ENCODE data around the gene PPIF. TPM values are rescaled to one million over a fixed set of nuclear protein-coding genes. Genes with fewer than 3 reads are reported as not detected.

Gene PPIF
- total RNA-seq, 1 donor from 2014 or later, result 120 TPM

- H3K27me3 Mint-ChIP-seq (ENCODE audit: low read depth), result peaks cover 7% of the 10 kb centered on the region
- no peak overlapping the region for H3K4me3 Mint-ChIP-seq (ENCODE audit: low read depth)
- no peak for DNase-seq (ENCODE audit: low spot score)
- no peaks in the 10 kb centered on the region for H3K4me1 Mint-ChIP-seq (ENCODE audit: low read depth)
- intact Hi-C loops (cut with micrococcal nuclease), result no loop called here
- no peaks in the 10 kb centered on the region for H3K36me3 Mint-ChIP-seq (ENCODE audit: low read depth)
- H3K9me3 Mint-ChIP-seq, result no peaks in the 10 kb centered on the region
- no peak overlapping the region for H3K27ac Mint-ChIP-seq
These were observed 49.3 kb downstream of the PPIF start for GRCh38 chr10:79396520-79396919.

- Mint-ChIP-seq H3K27me3 (ENCODE audit: low read depth) (peaks cover 7% of the 10 kb centered on the region), H3K4me3 (ENCODE audit: low read depth) (no peak overlapping the region), H3K27ac (no peak overlapping the region), H3K36me3 (ENCODE audit: low read depth) (no peaks in the 10 kb centered on the region), H3K9me3 (no peaks in the 10 kb centered on the region), H3K4me1 (ENCODE audit: low read depth) (no peaks in the 10 kb centered on the region)
- intact Hi-C loops (cut with micrococcal nuclease), result no loop called here
- no peak for DNase-seq (ENCODE audit: low spot score)
These were observed 49.8 kb downstream of the PPIF start for GRCh38 chr10:79397051-79397450.

GRCh38 chr10:79397575-79398303, 50.5 kb downstream of the PPIF start:
- H3K27me3 Mint-ChIP-seq (ENCODE audit: low read depth), result peaks cover 7% of the 10 kb centered on the region
- H3K4me1 Mint-ChIP-seq (ENCODE audit: low read depth), result no peaks in the 10 kb centered on the region
- no peak for DNase-seq (ENCODE audit: low spot score)
- no peaks in the 10 kb centered on the region for H3K9me3 Mint-ChIP-seq
- H3K27ac Mint-ChIP-seq, result no peak overlapping the region
- no peak overlapping the region for H3K4me3 Mint-ChIP-seq (ENCODE audit: low read depth)
- no peaks in the 10 kb centered on the region for H3K36me3 Mint-ChIP-seq (ENCODE audit: low read depth)
- intact Hi-C loops (cut with micrococcal nuclease), result no loop called here

- Mint-ChIP-seq H3K27ac (no peak overlapping the region), H3K36me3 (ENCODE audit: low read depth) (no peaks in the 10 kb centered on the region), H3K4me1 (ENCODE audit: low read depth) (no peaks in the 10 kb centered on the region), H3K9me3 (no peaks in the 10 kb centered on the region), H3K27me3 (ENCODE audit: low read depth) (peaks cover 7% of the 10 kb centered on the region), H3K4me3 (ENCODE audit: low read depth) (no peak overlapping the region)
- intact Hi-C loops (cut with micrococcal nuclease), result no loop called here
- no peak for DNase-seq (ENCODE audit: low spot score)
These were observed 51.4 kb downstream of the PPIF start for GRCh38 chr10:79398642-79399041.

GRCh38 chr10:79399223-79399831, 52.1 kb downstream of the PPIF start:
- no peak for DNase-seq (ENCODE audit: low spot score)
- no peaks in the 10 kb centered on the region for H3K36me3 Mint-ChIP-seq (ENCODE audit: low read depth)
- peaks cover 7% of the 10 kb centered on the region for H3K27me3 Mint-ChIP-seq (ENCODE audit: low read depth)
- intact Hi-C loops (cut with micrococcal nuclease), result no loop called here
- H3K27ac Mint-ChIP-seq, result no peak overlapping the region
- H3K4me1 Mint-ChIP-seq (ENCODE audit: low read depth), result no peaks in the 10 kb centered on the region
- H3K4me3 Mint-ChIP-seq (ENCODE audit: low read depth), result no peak overlapping the region
- H3K9me3 Mint-ChIP-seq, result no peaks in the 10 kb centered on the region

GRCh38 chr10:79400146-79401004, 53.1 kb downstream of the PPIF start:
- Mint-ChIP-seq H3K27ac (no peak overlapping the region), H3K36me3 (ENCODE audit: low read depth) (no peaks in the 10 kb centered on the region), H3K9me3 (no peaks in the 10 kb centered on the region), H3K4me3 (ENCODE audit: low read depth) (no peak overlapping the region), H3K4me1 (ENCODE audit: low read depth) (no peaks in the 10 kb centered on the region), H3K27me3 (ENCODE audit: low read depth) (peaks cover 4% of the 10 kb centered on the region)
- DNase-seq (ENCODE audit: low spot score), result peak; percentile 40
- intact Hi-C loops (cut with micrococcal nuclease), result loop anchor here (1.0 kb wide), 1 partner anchor 67 kb away; no protein-coding TSS in a partner anchor

GRCh38 chr10:79401015-79401921, 54.0 kb downstream of the PPIF start:
- H3K4me3 Mint-ChIP-seq (ENCODE audit: low read depth), result no peak overlapping the region
- no peak for DNase-seq (ENCODE audit: low spot score)
- intact Hi-C loops (cut with micrococcal nuclease), result no loop called here
- no peaks in the 10 kb centered on the region for H3K36me3 Mint-ChIP-seq (ENCODE audit: low read depth)
- H3K27ac Mint-ChIP-seq, result no peak overlapping the region
- H3K9me3 Mint-ChIP-seq, result no peaks in the 10 kb centered on the region
- H3K4me1 Mint-ChIP-seq (ENCODE audit: low read depth), result no peaks in the 10 kb centered on the region
- H3K27me3 Mint-ChIP-seq (ENCODE audit: low read depth), result no peaks in the 10 kb centered on the region

- H3K27ac Mint-ChIP-seq, result no peak overlapping the region
- no peak for DNase-seq (ENCODE audit: low spot score)
These were observed 55.3 kb downstream of the PPIF start for GRCh38 chr10:79402625-79402946.

GRCh38 chr10:79402951-79403350, 55.7 kb downstream of the PPIF start:
- DNase-seq (ENCODE audit: low spot score), result no peak
- Mint-ChIP-seq H3K9me3 (no peaks in the 10 kb centered on the region), H3K36me3 (ENCODE audit: low read depth) (no peaks in the 10 kb centered on the region), H3K27ac (no peak overlapping the region), H3K27me3 (ENCODE audit: low read depth) (no peaks in the 10 kb centered on the region), H3K4me1 (ENCODE audit: low read depth) (no peaks in the 10 kb centered on the region), H3K4me3 (ENCODE audit: low read depth) (no peak overlapping the region)
- intact Hi-C loops (cut with micrococcal nuclease), result no loop called here

More at GRCh38 chr10:79402625-79402946, 55.3 kb downstream of the PPIF start:
- Mint-ChIP-seq H3K4me1 (ENCODE audit: low read depth) (no peaks in the 10 kb centered on the region), H3K4me3 (ENCODE audit: low read depth) (no peak overlapping the region), H3K36me3 (ENCODE audit: low read depth) (no peaks in the 10 kb centered on the region), H3K9me3 (no peaks in the 10 kb centered on the region), H3K27me3 (ENCODE audit: low read depth) (no peaks in the 10 kb centered on the region)
- intact Hi-C loops (cut with micrococcal nuclease), result no loop called here

- Mint-ChIP-seq H3K27me3 (ENCODE audit: low read depth) (no peaks in the 10 kb centered on the region), H3K4me3 (ENCODE audit: low read depth) (no peak overlapping the region), H3K36me3 (ENCODE audit: low read depth) (no peaks in the 10 kb centered on the region), H3K4me1 (ENCODE audit: low read depth) (no peaks in the 10 kb centered on the region), H3K27ac (no peak overlapping the region), H3K9me3 (no peaks in the 10 kb centered on the region)
- DNase-seq (ENCODE audit: low spot score), result no peak
- intact Hi-C loops (cut with micrococcal nuclease), result no loop called here
These were observed 56.4 kb downstream of the PPIF start for GRCh38 chr10:79403441-79404230.

- no peaks in the 10 kb centered on the region for H3K36me3 Mint-ChIP-seq (ENCODE audit: low read depth)
- H3K4me3 Mint-ChIP-seq (ENCODE audit: low read depth), result no peak overlapping the region
- no peak overlapping the region for H3K27ac Mint-ChIP-seq
- no peaks in the 10 kb centered on the region for H3K27me3 Mint-ChIP-seq (ENCODE audit: low read depth)
- H3K9me3 Mint-ChIP-seq, result no peaks in the 10 kb centered on the region
- no peak for DNase-seq (ENCODE audit: low spot score)
- intact Hi-C loops (cut with micrococcal nuclease), result no loop called here
- H3K4me1 Mint-ChIP-seq (ENCODE audit: low read depth), result no peaks in the 10 kb centered on the region
These were observed 57.0 kb downstream of the PPIF start for GRCh38 chr10:79404231-79404609.

- Mint-ChIP-seq H3K27me3 (ENCODE audit: low read depth) (no peaks in the 10 kb centered on the region), H3K27ac (no peak overlapping the region)
These were observed 57.4 kb downstream of the PPIF start for GRCh38 chr10:79404690-79405131.

More at GRCh38 chr10:79404690-79405131, 57.4 kb downstream of the PPIF start:
- Mint-ChIP-seq H3K4me3 (ENCODE audit: low read depth) (no peak overlapping the region), H3K36me3 (ENCODE audit: low read depth) (no peaks in the 10 kb centered on the region), H3K4me1 (ENCODE audit: low read depth) (no peaks in the 10 kb centered on the region), H3K9me3 (no peaks in the 10 kb centered on the region)
- DNase-seq (ENCODE audit: low spot score), result no peak
- intact Hi-C loops (cut with micrococcal nuclease), result no loop called here

Data from activated T-helper 2 cell treated with anti-CD3 and anti-CD28 coated beads, Interferon-gamma antibody, Interleukin-2, Interleukin-4, amounts not matched to agents 10 μg/mL and 5 μg/mL and 100 μg/mL, durations not matched to agents 14 hours and 24 hours and 36 hours (primary cell).